ENCODE measurements around the gene AKR1C8. TPM values are rescaled to one million over a fixed set of nuclear protein-coding genes. Genes with fewer than 3 reads are reported as not detected.
"Not testable (repeated sequence)": the region's sequence is repeated elsewhere in the genome, so short reads cannot be mapped to it uniquely, and the experiment has no call there.

AKR1C8 gene
- total RNA-seq, 1 donor from 2014 or later, result not detected

DNA sequence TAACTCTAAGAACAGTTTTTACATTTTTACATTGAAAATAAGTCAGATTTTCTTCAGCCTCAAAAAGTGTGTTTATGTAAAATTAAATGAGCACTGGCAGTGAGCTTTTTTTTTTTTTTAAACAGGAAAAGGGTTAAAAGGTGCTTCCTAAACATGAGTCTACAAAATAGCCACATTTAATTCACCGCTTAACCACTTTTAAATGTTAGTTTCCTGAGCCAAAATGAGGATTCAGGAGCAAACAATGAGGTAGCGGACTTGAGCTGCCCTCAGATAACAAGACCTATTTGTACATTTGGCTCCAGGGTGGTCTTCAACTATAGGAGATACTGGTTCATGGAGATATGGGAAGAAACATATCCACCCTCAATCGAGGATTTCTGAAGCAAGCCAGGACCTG lies 67.9 kb downstream of the AKR1C8 start:
- no peak overlapping the region for H3K9ac ChIP-seq
- Mint-ChIP-seq H3K9me3 (peaks cover 11% of the 10 kb centered on the region), H3K4me1 (no peaks in the 10 kb centered on the region), H3K27me3 (ENCODE audit: insufficient read depth, low read depth) (no peaks in the 10 kb centered on the region), H3K4me3 (no peak overlapping the region), H3K27ac (no peak overlapping the region), H3K36me3 (no peaks in the 10 kb centered on the region)
- H3K79me2 ChIP-seq (ENCODE audit: low read depth), result no peaks in the 10 kb centered on the region
- no peaks in the 10 kb centered on the region for H3K4me1 ChIP-seq
- H3K36me3 ChIP-seq, result no peaks in the 10 kb centered on the region
- no peaks in the 10 kb centered on the region for H4K20me1 ChIP-seq (ENCODE audit: low read depth)
- TF ChIP-seq EZH2 (IDR thresholded peaks at IDR 0.05), result no peak
- TF ChIP-seq EZH2phosphoT487 (IDR thresholded peaks at IDR 0.05), result no peak
- TF ChIP-seq CTCF (IDR thresholded peaks at IDR 0.05), result no peak
- H3K4me3 ChIP-seq, result no peak overlapping the region
- H3K27me3 ChIP-seq, result no peaks in the 10 kb centered on the region
- no peak overlapping the region for H3K27ac ChIP-seq
- DNase-seq (ENCODE audit: low spot score), result no peak
- no peak overlapping the region for H3K4me2 ChIP-seq
- H2AFZ ChIP-seq (replicated peaks), result no peak overlapping the region
- no peaks in the 10 kb centered on the region for H3F3A ChIP-seq (ENCODE audit: low read depth)
- no peaks in the 10 kb centered on the region for H3K9me3 ChIP-seq (ENCODE audit: low read depth)

- Mint-ChIP-seq H3K4me1 (no peaks in the 10 kb centered on the region), H3K4me3 (no peak overlapping the region), H3K36me3 (no peaks in the 10 kb centered on the region), H3K27me3 (ENCODE audit: insufficient read depth, low read depth) (no peaks in the 10 kb centered on the region), H3K27ac (no peak overlapping the region), H3K9me3 (peaks cover 11% of the 10 kb centered on the region)
- no peaks in the 10 kb centered on the region for H3K36me3 ChIP-seq
- no peaks in the 10 kb centered on the region for H3F3A ChIP-seq (ENCODE audit: low read depth)
- no peaks in the 10 kb centered on the region for H3K79me2 ChIP-seq (ENCODE audit: low read depth)
- no peaks in the 10 kb centered on the region for H3K4me1 ChIP-seq
- no peaks in the 10 kb centered on the region for H3K27me3 ChIP-seq
- H2AFZ ChIP-seq (replicated peaks), result no peak overlapping the region
- no peak overlapping the region for H3K4me2 ChIP-seq
- H3K4me3 ChIP-seq, result no peak overlapping the region
- TF ChIP-seq EZH2 (IDR thresholded peaks at IDR 0.05) (no peak), EZH2phosphoT487 (IDR thresholded peaks at IDR 0.05) (no peak), CTCF (IDR thresholded peaks at IDR 0.05) (no peak)
- no peaks in the 10 kb centered on the region for H4K20me1 ChIP-seq (ENCODE audit: low read depth)
- H3K9me3 ChIP-seq (ENCODE audit: low read depth), result no peaks in the 10 kb centered on the region
- no peak overlapping the region for H3K27ac ChIP-seq
- no peak overlapping the region for H3K9ac ChIP-seq
- DNase-seq (ENCODE audit: low spot score), result no peak
Measured at GRCh38 chr10:5116621-5117020, 68.3 kb downstream of the AKR1C8 start.

DNA sequence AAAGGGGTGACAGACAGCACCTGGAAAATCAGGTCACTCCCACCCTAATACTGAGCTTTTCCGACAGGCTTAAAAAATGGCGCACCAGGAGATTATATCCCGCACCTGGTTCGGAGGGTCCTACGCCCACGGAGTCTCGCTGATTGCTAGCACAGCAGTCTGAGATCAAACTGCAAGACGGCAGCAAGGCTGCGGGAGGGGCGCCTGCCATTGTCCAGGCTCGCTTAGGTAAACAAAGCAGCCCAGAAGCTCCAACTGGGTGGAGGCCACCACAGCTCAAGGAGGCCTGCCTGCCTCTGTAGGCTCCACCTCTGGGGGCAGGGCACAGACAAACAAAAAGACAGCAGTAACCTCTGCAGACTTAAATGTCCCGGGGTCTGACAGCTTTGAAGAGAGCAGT lies 75.1 kb downstream of the AKR1C8 start:
- H3K4me3 ChIP-seq; H3K79me2 ChIP-seq (ENCODE audit: low read depth); H3F3A ChIP-seq (ENCODE audit: low read depth); H3K36me3 Mint-ChIP-seq; H3K4me1 Mint-ChIP-seq; H3K36me3 ChIP-seq; H3K27ac Mint-ChIP-seq; H3K27ac ChIP-seq; H3K27me3 ChIP-seq; H3K4me2 ChIP-seq; H3K27me3 Mint-ChIP-seq (ENCODE audit: insufficient read depth, low read depth); H4K20me1 ChIP-seq (ENCODE audit: low read depth); H3K9me3 ChIP-seq (ENCODE audit: low read depth); H3K4me3 Mint-ChIP-seq; H3K9ac ChIP-seq; DNase-seq (ENCODE audit: low spot score); H3K4me1 ChIP-seq; H3K9me3 Mint-ChIP-seq; H2AFZ ChIP-seq (replicated peaks): not testable (repeated sequence)

DNA sequence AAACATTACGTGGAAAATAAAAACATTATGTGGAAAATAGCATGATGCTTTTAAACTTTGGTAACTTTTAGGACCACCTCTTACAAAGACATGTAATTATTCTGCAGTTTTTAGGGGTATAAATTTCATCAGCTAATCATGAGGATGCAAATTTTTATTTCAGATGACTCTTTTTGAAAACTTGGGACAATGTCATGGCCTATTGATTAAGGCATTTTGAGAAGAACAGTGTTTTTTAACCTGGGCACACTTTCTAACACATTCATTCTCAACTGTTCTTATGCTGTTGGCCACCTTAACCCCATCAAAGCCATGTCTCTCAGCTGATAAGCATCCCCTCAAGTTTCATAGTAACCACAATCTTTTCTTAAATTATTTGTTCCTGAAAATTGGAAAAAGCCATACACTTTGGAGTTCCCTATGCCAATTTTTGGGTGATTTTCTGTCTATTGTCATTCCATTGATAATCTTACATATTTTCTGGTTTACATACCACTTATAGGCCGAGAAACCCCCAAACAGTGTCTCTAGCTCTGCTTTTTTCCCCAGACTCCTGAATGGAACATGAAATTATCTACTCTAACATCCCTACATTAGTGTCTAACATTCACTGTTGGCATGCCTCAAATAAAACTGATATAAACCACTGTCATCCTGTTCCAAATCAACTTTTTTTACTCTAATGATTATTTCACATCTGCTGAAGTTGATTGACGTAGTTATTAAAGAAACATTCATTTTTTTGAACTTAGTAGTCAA lies 76.1 kb downstream of the AKR1C8 start:
- Histone ChIP-seq H2AFZ (replicated peaks) (no peak overlapping the region), H3K4me3 (no peak overlapping the region), H3K4me2 (no peak overlapping the region), H3K79me2 (ENCODE audit: low read depth) (no peaks in the 10 kb centered on the region), H3K27ac (no peak overlapping the region), H3K9me3 (ENCODE audit: low read depth) (no peaks in the 10 kb centered on the region), H3K9ac (no peak overlapping the region), H3K27me3 (no peaks in the 10 kb centered on the region), H3K4me1 (no peaks in the 10 kb centered on the region), H3K36me3 (no peaks in the 10 kb centered on the region), H3F3A (ENCODE audit: low read depth) (no peaks in the 10 kb centered on the region), H4K20me1 (ENCODE audit: low read depth) (no peaks in the 10 kb centered on the region)
- H3K27me3 Mint-ChIP-seq (ENCODE audit: insufficient read depth, low read depth), result peaks cover 2% of the 10 kb centered on the region
- peaks cover 2% of the 10 kb centered on the region for H3K9me3 Mint-ChIP-seq
- H3K27ac Mint-ChIP-seq, result no peak overlapping the region
- DNase-seq (ENCODE audit: low spot score), result no peak
- no peaks in the 10 kb centered on the region for H3K36me3 Mint-ChIP-seq
- H3K4me1 Mint-ChIP-seq, result no peaks in the 10 kb centered on the region
- TF ChIP-seq EZH2 (IDR thresholded peaks at IDR 0.05) (no peak), CTCF (IDR thresholded peaks at IDR 0.05) (no peak), EZH2phosphoT487 (IDR thresholded peaks at IDR 0.05) (no peak)
- no peak overlapping the region for H3K4me3 Mint-ChIP-seq

All from neural progenitor cell (in vitro differentiated cells).